Activated effector memory CD4-positive, alpha-beta T cell treated with Interleukin-2 at 50 U/mL for 16 hours (primary cell): Measurements from ENCODE around the gene UMAD1.

ENCODE experiments used
- DNase-seq: peaks from one replicate; pipeline ENCODE4 v3.0.0-alpha.2; 2020

Gene UMAD1

DNA sequence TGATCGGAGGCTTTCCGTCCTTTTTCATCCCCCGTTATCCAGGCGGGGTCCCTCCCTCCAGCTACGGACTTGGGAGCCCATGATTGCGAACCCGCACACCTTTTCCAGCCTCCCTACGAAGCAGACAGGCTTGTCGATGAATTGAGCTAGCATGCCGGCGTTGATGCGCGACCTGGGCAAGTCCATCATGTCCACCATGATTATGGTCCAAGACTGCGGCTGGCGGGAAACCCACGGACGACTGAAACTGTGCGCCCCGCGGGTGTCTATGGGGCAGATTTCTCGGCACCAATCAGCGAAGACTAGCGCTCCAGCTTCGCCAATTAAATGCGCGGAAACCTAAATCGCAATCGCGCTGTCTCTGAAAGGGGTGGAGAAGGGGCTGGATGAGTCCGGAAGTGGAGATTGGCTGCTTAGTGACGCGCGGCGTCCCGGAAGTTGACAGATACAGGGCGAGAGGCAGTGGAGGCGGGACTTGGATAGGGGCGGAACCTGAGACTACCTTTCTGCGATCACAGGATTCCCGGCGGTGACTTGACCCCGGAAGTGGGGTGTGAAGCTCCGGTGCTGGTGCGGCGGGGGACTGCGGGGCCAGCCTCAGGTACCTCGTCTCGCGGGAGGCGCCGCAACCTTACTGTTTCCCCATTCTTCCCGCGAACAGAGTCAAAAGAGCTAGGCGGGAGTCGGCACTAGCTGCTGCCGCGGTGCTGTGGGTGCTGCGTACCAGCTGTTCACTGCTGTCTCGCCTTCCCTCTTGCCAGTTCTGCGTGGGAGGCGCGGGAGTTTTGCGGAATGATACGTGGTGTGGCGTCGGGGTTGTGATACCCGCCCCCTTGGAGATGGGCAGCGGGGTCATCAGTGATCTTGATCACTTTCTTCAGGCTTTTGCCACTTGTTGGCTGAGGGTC is at the start of gene UMAD1:
Gene UMAD1 (plus strand): TSS at position 532 of the 908 bp plus-strand sequence. CDS start 32,620 bp downstream, outside the sequence.
- peak; percentile 97 for DNase-seq

DNA sequence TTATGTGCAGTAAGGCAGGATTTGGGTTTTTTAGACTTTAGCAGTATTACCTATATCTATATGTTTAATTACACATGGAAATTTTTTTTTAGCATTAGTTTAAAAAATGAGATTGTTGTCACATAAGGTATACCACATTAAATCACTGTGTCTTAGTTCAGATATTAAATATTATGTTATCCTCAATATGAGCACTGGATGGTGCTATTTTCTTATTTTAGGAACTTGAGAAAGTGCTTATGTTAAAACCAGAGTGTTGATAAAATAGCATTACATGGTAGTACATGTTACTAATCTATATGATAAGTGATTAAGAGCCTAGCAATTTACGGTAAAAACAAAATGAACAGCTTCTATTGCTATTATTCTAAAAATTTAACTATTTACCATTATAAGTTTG is 45.1 kb upstream of the UMAD1 start:
- no peak for DNase-seq

DNA sequence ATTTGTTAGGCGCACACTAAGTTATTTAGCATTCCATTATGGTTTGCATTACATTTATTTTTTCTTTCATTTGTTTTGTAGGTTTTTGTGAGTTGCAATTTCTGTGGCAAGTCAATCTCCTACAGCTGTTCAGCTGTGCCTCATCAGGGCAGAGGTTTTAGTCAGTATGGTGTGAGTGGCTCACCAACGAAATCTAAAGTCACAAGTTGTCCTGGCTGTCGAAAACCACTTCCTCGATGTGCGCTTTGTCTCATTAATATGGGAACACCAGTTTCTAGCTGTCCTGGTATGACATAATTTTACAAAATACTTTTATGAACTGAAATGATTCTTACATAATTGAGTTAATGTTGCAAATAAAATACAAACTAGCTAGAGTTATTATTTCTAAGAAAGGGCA is 44.4 kb upstream of the UMAD1 start:
- no peak for DNase-seq

DNA sequence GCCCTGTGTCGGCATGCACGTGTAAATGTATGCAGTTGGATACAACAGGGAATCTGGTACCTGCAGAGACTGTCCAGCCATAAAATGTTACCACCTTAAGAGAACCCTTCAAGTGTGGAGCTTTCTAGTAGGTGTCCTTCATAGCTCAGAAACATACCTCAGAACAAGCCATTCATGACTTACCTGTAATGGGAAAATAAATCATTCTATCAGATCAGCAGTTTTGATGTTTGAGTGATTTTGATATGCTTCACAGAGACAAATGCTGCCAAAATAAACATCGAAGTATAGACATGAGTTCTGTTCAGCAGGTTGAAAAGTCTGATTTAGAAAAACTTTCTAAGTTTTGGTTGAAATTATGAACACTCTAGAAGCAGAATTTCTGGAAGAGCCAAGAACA is 33.5 kb upstream of the UMAD1 start:
- no peak for DNase-seq

DNA sequence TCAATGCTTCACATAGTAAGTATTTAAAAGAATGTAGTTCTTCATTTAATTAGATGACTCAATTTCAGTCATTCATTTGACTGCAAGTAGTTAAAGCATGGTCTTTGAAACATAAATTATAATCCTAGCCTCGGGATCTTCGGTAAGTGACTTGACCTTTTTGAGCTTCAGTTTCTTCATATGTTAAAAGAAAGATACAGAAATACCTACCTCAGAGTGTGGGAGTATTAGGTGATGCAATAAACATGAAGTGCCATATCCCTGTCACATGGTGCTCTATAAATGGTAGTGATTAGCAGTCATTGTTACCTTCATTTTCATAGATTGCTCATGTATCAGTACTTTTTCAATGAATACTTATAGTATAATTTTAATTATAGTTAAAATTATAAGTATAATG is 31.2 kb upstream of the UMAD1 start:
- DNase-seq: no peak

DNA sequence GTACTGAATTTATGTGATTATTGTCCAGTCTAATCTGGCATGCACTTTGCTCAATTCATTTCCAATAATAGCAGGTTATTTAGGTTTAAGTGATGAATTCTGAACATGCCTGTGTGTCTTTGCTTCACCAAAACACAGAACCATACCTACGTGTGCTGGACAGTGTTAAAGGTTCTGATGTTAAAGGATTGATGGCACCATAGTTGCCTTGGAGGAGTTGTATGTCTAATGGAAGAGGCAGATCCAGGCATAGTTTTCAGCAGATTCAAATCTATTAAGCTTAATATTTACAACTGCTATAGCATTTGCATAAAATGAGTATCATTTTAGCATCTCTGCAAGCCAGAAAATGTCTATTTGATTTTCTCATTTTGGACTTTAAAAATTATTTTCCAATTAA is 28.0 kb upstream of the UMAD1 start:
- DNase-seq: no peak

DNA sequence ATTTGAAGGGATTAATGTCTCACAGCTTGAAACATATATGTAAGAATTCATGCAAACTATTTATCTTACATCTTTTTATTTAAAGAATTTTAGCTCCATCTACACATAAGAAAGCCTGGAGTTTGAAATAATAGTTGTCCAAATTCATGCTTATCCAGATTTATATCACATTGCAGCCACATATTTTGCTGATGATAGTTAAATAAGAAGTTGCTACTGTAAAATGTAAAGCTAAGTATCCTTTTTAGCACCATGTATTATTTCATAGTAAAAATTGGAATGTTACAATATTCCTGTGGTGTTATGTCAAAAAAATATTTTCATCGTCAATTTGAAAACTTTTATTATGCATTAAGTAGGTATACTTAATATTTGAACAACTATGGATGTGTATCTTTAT is 27.3 kb upstream of the UMAD1 start:
- DNase-seq: no peak

DNA sequence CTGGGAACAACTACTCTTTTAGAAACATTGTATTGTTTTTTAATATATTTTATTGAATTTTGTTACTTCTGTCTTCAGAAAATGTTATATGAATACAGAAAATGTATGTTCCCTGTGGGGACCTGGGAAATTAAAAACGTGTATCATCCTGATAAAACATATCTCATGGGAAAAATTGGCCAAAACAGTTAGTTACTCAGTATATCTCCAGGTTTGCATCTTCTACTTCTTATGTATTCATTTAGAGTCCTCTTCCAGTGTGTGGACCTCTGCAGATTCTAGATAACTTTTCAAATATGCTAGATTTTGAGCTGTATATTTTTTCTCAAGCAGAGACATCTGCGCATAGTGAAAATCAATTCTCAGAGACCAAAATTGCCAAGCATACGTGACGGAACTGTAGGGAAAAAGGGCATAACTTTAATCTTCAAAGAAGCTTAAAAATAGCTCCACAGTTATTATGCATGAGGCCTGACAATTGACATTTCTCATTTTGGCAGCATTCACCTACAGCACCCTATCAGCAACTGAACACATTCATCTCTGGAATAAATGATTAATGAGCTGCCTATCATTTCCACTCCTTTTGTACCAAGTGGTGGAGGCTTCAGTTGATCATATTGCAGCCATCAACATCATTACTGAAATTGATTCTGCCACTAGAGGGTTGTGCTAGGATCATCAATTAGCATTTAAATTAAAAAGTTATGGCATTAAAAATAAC is 26.4 kb upstream of the UMAD1 start:
- no peak for DNase-seq

DNA sequence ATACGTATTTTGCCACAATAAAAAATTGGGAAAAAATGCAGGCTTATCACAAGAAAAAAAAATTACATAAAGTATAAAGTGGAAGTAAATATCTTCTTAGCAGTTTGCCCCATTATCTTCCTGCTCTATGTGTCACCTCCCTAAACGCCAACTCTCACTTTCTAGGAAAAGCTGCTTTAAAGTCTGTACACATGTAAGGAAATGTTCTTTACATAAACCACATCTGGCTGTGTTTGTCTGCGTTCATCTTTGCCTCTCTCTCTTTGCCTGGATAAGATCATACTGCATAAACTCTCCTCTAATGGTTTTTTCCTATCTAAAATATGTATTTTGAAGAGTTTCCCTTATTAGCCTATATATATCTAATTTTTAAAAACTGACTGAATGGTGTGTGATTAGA is 23.0 kb upstream of the UMAD1 start:
- no peak for DNase-seq

DNA sequence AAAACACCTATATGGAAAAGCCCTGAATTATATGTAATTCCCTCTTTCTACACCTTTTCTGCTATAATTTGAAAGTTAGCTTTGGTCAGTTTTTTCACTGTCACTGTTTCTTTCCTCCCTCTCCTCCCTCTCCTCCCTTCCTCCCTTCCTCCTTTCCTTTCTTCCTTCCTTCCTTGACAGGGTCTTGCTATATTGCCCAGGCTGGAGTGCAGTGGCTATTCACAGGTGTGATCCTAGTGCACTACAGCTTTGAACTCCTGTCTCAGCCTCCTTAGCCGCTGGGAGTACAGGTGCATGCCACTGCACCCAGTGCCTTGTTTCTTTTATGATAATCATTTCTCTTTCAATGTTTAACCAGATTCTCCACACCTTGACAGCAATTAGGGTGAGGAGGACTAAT is 22.1 kb upstream of the UMAD1 start:
- DNase-seq: no peak

DNA sequence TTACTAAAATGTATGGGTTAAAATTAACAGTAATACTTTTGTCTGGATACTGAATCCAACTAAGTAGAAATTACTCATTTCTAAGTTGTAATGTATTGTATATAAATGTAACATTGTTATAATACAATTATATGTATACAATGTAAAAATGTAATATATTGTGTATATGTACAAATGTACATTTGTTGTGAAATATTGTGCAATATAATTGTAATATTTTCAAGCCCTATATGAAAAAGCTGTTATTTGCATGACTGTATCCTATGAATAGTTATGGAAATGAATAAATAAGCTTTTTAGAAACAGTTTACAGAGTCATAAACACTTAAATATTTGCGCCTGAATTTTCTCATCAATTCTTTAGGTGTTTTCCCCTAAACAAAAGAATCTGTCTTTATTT is 20.3 kb upstream of the UMAD1 start:
- DNase-seq: no peak

DNA sequence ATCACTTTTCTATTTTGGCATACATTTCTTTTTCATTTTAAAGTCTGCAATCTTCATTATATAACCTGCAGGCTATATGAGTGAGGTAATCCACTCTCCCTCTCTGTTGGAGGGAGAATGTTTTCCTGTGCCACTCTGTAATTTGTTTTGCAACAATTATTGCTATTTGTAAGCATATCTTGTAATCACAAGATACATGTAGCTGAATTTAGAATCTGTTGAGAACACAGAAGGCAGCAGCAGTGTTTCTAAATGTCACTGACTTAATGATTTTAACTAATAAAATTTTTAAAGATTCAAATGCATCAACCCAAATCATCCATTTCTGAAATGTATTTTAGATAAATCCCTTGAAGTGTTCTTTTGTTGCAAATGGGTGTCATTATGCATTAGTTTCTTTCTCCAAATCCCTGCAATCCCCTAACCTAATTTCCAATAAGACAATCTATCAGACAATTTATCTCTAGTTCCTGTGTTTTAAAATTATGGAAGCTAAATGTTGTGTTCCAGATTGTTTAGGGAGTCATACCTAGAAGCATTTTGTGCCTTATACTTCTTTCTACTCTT is 19.8 kb upstream of the UMAD1 start:
- no peak for DNase-seq

DNA sequence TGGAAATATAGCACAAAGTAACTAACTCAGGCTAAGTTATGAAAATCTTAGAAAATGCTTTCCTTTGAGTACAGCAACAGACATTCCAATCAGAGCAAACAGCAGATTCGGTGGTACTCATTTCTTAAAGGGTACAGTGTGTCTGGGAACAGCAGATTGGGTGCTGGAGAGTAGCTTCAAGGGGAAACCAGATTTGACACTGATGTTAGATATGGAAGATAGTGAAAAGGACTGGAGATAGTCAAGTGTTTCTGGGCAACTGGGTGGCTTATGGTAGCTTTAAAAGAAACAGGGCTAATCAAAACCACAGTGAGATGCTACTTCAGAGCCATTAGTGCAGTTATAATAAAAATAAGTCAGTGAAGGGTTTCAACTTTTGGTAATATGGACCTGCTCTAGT is 12.1 kb upstream of the UMAD1 start:
- DNase-seq: no peak

DNA sequence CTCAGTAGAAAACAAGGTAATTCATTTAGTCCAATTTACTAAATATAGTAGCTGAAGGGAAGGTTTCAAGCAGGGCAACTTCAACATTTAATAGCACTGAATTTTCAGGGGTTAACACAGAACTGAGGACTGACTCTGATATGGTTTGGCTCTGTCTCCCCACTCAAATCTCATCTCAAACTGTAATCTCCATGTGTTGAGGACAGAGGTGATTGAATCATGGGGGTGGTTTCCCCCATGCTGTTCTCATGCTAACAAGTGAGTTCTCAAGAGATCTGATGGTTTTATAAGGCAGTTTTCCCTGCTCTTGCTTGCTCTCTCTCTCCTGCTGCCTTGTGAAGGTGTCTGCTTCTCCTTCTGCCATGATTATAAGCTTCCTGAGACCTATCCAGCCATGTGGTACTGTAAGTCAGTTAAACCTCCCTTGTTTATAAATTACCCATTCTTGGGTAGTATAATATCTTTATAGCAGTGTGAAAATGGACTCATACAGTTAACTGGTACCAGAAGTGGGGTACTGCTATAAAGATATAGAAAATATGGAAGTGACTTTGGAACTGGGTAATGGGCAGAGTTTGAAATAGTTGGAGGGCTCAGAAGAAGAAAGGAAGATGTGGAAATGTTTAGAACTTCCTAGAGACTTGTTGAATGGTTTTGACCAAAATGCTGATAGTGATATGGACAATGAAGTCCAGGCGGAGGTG is 9.8 kb upstream of the UMAD1 start:
- DNase-seq: no peak

DNA sequence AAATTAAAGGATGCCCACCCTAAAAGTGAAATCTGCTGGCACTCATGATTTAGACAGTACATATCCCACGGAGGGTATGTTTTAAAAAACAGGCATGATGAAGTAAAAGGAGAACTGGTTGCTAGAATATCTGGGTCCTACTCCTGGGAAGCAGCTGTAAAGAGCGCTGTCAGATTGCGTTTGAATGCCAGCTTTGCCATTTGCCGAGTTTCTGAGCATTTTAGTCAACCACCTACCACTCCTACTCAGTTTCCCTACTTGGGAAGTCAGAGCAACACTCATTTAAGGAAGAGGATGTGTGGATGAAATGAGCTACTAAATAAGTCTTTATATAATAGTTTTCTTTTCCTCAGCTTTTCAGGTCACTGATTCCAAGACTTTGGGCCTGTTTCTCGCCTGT is 1.1 kb upstream of the UMAD1 start:
- no peak for DNase-seq

DNA sequence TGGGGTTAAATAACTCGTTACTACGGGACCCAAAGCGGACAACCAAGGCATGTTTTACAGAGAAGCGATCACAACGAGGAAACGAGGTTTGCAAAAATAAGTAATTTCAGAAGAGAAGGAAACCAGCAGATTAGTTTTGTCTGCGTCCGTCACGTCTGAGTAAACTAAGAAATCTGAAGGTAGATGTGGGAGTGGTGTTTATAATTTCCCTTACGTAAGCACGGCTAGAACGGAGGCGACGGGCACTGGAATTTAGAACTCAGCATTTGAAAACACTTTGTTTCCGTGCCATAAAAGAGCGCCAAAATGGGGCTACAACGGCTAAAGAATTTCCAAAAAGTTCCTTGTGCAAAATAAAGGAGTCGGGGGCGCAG is 718 bp upstream of the UMAD1 start:
- DNase-seq: no peak

DNA sequence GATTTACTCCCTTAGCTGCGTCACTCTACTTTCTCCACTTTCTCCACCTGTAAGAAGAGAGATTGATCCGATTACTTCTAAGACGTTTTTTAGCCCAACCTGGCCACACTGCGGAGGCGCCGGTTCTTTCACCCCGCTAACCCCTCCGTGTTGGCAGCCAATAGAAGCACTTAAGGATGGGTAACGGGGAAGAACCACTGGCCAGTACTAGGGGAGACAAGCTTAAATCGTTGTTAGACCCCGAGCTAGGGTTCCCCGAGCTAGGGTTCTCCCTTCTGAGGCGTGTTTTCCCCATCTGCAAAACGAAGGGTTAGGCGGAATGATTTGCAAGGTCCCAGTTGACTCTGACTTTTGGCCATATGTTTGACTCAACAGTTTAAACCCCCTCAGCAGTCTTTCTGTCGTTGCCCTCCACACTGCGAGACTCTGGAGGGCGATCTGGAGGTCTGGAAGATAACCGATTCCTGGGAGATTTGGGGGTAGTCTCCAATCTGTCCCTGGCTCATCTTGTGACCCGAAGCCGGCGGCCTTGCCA is 644 bp downstream of the UMAD1 start:
- no peak for DNase-seq

DNA sequence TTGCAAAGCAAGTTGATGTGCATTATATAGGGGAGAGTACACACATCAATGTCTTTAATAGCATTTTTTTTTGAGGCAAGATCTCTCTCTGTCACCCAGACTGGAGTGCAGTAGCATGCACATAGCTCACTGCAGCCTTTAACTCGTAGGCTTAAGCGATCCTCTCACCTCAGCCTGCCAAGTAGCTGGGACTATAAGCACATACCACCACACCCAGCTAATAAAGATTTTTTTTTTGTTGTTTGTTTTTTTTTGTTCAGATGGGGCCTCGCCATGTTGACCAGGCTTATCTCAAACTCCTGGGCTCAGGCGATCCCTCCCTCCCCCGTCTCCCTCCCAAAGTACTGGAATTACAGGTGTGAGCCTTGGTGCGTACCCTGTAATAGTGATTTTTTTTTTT is 1.5 kb downstream of the UMAD1 start:
- no peak for DNase-seq

DNA sequence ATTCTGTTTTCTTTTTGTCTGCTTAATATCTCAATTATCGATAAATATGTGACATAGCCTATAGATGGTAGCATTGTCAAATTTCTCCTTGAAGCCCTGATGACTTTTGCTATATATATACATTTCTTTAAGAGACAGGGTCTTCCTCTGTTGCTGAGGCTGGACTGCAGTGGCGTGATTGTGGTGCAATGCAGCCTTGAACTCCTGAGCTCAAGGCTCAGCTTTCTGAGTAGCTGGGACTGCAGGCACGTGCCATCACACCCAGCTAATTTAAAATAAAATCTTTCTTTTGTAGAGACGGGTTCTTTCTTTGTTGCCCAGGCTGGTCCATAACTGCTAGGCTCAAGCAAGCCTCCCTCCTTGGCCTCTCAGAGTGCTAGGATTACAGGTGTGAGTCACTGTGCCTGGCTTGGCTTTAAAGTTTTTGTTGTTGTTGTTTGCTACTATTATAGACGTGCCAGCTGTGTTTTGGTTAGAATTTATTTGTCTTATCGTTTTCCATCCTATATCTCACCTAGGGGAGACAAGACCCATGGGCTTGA is 7.0 kb downstream of the UMAD1 start:
- no peak for DNase-seq

DNA sequence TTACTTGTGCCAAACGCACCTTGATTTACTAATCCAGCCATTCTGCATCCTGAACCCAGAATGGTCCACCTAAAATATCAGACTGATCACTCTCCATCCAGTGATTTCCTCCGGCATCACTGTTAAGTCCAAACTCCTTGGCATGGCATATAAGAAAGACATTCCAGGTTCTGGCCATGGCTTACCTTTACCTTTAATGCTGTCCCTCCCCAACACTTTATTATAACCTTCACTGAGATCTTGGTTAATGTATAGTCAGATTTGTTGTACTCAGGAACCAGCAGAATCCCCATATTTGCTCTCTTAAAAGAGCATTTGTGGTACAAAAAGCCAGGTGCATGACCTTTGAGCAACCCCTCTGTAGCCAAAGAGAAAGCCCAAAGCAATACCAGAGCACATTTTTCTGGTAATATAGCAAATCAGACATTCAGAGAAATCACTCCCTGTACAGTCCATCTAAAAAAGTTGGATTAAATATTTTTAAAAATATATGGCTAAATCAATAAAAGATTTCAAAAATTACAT is 10.2 kb downstream of the UMAD1 start:
- DNase-seq: no peak

DNA sequence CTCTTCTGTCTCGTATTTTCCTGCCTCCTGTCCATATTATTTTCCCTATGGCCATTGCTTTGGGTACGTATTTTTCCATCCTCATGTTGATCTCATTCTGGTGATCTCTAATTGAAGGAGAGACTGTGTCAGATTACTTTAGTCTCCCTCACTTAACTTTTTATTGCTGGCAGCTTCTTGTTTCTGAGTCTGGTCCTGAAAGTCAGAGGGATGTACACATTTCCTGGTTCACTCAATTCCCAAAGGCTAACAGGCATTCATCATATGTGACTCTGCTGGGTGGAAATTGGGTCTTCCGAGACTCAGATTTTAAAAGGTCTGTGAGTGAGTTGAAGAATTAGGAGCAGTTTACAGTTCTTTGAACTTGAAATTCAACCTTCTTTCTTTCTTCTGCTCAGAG is 10.9 kb downstream of the UMAD1 start:
- no peak for DNase-seq

DNA sequence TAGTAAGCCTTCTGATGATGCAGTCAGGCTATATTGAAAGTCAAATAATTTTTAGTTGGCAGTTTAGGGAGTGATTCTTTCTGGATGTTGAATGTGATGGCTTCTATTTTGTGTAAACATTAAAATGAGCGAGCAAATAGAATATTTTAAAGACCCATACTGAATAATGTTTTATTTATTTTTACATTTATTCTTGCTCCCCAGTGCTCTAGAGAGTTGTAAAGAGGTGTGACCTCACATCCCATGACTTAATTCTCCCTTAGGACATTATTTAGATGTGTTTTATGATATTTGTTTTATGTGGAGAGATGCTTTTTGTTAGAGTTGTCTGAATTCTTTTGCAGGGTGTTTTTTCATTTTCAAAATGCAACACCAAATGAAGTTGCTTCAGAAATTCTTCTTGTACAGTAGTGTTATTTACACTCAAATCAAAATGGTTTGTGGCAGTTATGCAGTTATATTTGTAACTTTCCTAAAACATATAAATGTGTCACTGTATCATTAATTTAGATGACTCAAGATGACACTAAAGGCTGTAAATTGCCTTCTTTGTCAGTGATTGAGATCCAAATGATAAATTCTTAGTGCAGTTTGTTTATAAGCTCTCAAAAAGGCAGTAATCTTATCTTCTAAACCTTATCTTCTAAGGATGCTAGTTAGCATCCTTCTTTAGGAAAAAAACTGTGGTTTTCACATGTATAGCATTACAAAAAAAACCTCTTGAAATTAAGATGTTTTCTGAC is 12.4 kb downstream of the UMAD1 start:
- no peak for DNase-seq
